ENCODE results near the gene TPM2. TPM values are rescaled to one million over a fixed set of nuclear protein-coding genes. Genes with fewer than 3 reads are reported as not detected.

The TPM2 gene
- total and polyA plus RNA-seq, 9 of the 15 experiments (the other 6 are each of a cell fraction or from before 2014, with no cell fraction given), result 0.28 to 16.1 (median 4.5) TPM

DNA sequence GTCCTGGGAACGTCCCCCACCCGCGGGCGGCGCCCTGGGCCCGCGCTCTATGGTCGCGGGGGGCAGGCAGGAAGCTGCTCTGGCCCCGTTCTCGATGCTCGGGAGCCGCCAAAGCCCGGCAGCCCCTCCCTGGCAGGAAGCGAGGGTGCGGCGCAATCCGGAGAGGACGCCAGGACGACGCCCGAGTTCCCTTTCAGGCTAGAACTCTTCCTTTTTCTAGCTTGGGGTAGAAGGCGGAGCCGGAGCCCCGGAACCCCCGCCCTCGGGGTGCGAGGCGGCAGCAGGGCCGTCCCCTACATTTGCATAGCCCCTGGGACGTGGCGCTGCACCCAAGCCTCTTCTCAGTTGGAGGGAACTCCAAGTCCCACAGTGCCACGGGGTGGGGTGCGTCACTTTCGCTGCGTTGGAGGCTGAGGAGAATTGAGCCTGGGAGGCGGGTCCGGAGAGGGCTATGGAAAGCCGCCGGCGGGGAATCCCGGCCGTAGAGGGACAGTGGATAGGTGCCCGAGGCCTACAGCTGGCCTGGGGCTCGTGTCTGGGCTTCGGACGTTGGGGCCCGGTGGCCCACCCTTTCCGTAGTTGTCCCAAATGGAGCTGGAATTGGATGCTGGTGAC is 42.6 kb upstream of the TPM2 start, which contains the start of the genes CREB3 and TLN1 (continued):
- TF ChIP-seq SP2 (IDR thresholded peaks at IDR 0.05; ENCODE audit: extremely low read depth, low read depth, low read length, poor library complexity, severe bottlenecking) (peak; percentile 97), ZBTB17 (CRISPR knock-in tag; IDR thresholded peaks at IDR 0.05) (peak; percentile 72; the same call in 1 of the 2 replicates), TCFL5 (CRISPR knock-in tag; conservative IDR thresholded peaks at IDR 0.05) (no peak), ZNF3 (CRISPR knock-in tag; IDR thresholded peaks at IDR 0.05) (no peak), CREB1 (IDR thresholded peaks at IDR 0.05) (peak; percentile 90), CREB1 (CRISPR knock-in tag; IDR thresholded peaks at IDR 0.05) (peak; percentile 87), SMAD4 (CRISPR knock-in tag; conservative IDR thresholded peaks at IDR 0.05) (peak; percentile 33; the same call in 1 of the 2 replicates), SIX5 (IDR thresholded peaks at IDR 0.05; ENCODE audit: borderline replicate concordance in 1 of 2, insufficient read depth in 1 of 2, low read depth in 1 of 2, low read length in 2 of 2) (peak; percentile 64 to 66; a peak in 3 of 4 replicates), TAL1 (IDR thresholded peaks at IDR 0.05) (no peak), HSF4 (CRISPR knock-in tag; IDR thresholded peaks at IDR 0.05; ENCODE audit: borderline replicate concordance) (no peak), AFF4 (CRISPR knock-in tag; IDR thresholded peaks at IDR 0.05) (0 out of 2 replicates have a peak, but pooled peaks have one; percentile 51), SIN3A (IDR thresholded peaks at IDR 0.05; ENCODE audit: borderline replicate concordance in 2 of 2, control insufficient read depth in 1 of 2, low read depth in 2 of 2, low read length in 2 of 2) (peak in 1 of 2 experiments; percentile 43; a peak in 2 of 4 replicates), NFXL1 (CRISPR knock-in tag; IDR thresholded peaks at IDR 0.05) (no peak), HNRNPLL (IDR thresholded peaks at IDR 0.05; ENCODE audit: low read depth, low read length, poor library complexity, severe bottlenecking) (peak; percentile 84), FOXK2 (conservative IDR thresholded peaks at IDR 0.05 in 1 of 2, IDR thresholded peaks at IDR 0.05 in 1 of 2; ENCODE audit: low read depth in 2 of 2) (0 out of 4 replicates have a peak, but pooled peaks of 1 of the 2 experiments have one; percentile 16), PHF20 (IDR thresholded peaks at IDR 0.05; ENCODE audit: partially characterized antibody) (peak; percentile 50), TAF1 (IDR thresholded peaks at IDR 0.05; ENCODE audit: control insufficient read depth, extremely low read depth, insufficient read depth, low read length, severe bottlenecking) (peak; percentile 77), NFYB (IDR thresholded peaks at IDR 0.05; ENCODE audit: extremely low read depth, insufficient read length) (no peak), ZFX (CRISPR knock-in tag; IDR thresholded peaks at IDR 0.05) (0 out of 2 replicates have a peak, but pooled peaks have one; percentile 56)
- TF ChIP-seq, protein P1, sequence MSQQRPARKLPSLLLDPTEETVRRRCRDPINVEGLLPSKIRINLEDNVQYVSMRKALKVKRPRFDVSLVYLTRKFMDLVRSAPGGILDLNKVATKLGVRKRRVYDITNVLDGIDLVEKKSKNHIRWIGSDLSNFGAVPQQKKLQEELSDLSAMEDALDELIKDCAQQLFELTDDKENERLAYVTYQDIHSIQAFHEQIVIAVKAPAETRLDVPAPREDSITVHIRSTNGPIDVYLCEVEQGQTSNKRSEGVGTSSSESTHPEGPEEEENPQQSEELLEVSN (IDR thresholded peaks at IDR 0.05; ENCODE audit: borderline replicate concordance in 1 of 2, extremely low read depth in 1 of 2, insufficient read depth in 1 of 2, insufficient read length in 1 of 2, low read depth in 1 of 2, low read length in 1 of 2, poor library complexity in 1 of 2, severe bottlenecking in 1 of 2), result peak in 1 of 2 experiments; percentile 2
- TF ChIP-seq, protein P2, sequence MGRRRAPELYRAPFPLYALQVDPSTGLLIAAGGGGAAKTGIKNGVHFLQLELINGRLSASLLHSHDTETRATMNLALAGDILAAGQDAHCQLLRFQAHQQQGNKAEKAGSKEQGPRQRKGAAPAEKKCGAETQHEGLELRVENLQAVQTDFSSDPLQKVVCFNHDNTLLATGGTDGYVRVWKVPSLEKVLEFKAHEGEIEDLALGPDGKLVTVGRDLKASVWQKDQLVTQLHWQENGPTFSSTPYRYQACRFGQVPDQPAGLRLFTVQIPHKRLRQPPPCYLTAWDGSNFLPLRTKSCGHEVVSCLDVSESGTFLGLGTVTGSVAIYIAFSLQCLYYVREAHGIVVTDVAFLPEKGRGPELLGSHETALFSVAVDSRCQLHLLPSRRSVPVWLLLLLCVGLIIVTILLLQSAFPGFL (CRISPR knock-in tag; IDR thresholded peaks at IDR 0.05), result no peak
